MM.1S (cell line): ENCODE measurements around the gene REEP1.

Source experiments
- EZH2 ChIP-seq: fragments of 300-600 bp; sonication (generic); optimal IDR thresholded peaks from 2 replicates; pipeline ENCODE3; 2017; ENCODE audit warnings: low read depth, mild to moderate bottlenecking, antibody characterized with exemption, low read length, mixed read lengths
- TF ChIP-seq, protein P1 (sequence below): fragments of 300-600 bp; sonication (generic); IDR thresholded peaks from 2 replicates; pipeline ENCODE4 v1.5.1; 2016; ENCODE audit warnings: antibody characterized with exemption, low read length, mixed read lengths

DNA sequence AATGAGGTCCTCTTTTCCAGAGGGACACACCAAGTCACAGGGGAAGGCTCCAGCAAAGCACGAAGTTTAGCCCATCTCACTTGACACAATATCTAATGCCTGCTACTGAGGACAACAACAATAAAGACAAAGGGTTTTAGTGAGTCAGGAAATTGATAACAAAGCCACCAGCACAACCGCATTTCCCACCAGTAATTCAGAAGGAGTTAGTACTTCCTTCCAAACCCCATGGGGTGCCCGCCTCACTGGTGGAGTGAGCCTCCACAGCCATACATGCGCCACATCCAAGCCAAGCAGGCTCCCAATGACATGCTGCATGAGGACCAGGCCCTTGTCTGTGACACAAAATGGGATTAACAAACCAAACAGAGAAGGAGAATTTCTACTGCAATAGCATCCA is 98.1 kb downstream of the REEP1 start:
- TF ChIP-seq, protein P1, sequence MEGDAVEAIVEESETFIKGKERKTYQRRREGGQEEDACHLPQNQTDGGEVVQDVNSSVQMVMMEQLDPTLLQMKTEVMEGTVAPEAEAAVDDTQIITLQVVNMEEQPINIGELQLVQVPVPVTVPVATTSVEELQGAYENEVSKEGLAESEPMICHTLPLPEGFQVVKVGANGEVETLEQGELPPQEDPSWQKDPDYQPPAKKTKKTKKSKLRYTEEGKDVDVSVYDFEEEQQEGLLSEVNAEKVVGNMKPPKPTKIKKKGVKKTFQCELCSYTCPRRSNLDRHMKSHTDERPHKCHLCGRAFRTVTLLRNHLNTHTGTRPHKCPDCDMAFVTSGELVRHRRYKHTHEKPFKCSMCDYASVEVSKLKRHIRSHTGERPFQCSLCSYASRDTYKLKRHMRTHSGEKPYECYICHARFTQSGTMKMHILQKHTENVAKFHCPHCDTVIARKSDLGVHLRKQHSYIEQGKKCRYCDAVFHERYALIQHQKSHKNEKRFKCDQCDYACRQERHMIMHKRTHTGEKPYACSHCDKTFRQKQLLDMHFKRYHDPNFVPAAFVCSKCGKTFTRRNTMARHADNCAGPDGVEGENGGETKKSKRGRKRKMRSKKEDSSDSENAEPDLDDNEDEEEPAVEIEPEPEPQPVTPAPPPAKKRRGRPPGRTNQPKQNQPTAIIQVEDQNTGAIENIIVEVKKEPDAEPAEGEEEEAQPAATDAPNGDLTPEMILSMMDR = no peak
- no peak for TF ChIP-seq EZH2
